Pancreas (tissue), 10 donors: ENCODE measurements around the gene EIF4A3. TPM values are rescaled to one million over a fixed set of nuclear protein-coding genes. Genes with fewer than 3 reads are reported as not detected.
A peak's percentile ranks its signal among the peaks of the same experiment; 100 is the strongest.

Experiments
- ATAC-seq, 4 donors: fragments of 200-7000 bp; cut with Tn5 transposase; one replicate each; pipeline versions ENCODE4 v1.8.0 to v1.9.1; 2020; ENCODE audit warnings: mild to moderate bottlenecking in 4 of 4, moderate library complexity in 4 of 4
- DNase-seq, 6 donors: peaks; one replicate each; pipeline ENCODE4 v3.0.0-alpha.2; 2020
- FAIRE-seq: peaks from 2 replicates; lab custom pipeline; 2012; peaks lifted over from hg19 to GRCh38; lab: Jason Lieb, UNC
- H3K27ac ChIP-seq, 4 donors: fragments of 200-600 bp; sonication (generic); 1 replicate in 3 of 4; 2 replicates in 1 of 4; pipeline versions ENCODE4 v1.5.0 to v1.8.0; 2020
- H3K27me3 ChIP-seq, 4 donors: fragments of 200-600 bp; one replicate each; pipeline ENCODE4 v1.8.0; 2021
- H3K36me3 ChIP-seq, 3 donors: fragments of 200-600 bp; sonication (generic) in 1 of 3; one replicate each; pipeline versions ENCODE4 v1.5.0 to v1.8.0; 2020 to 2021
- H3K4me1 ChIP-seq, 3 donors: fragments of 200-600 bp; one replicate each; pipeline ENCODE4 v1.8.0; 2021
- H3K4me3 ChIP-seq, 4 donors: fragments of 200-600 bp; sonication (generic) in 2 of 4; one replicate each; pipeline versions ENCODE4 v1.5.0 to v1.8.0; 2020 to 2021
- H3K9me3 ChIP-seq, 4 donors: fragments of 200-600 bp; one replicate each; pipeline ENCODE4 v1.8.0; 2021
- WGBS, 2 donors: extraction: QIAGEN DNeasy Blood & Tissue Kit; methylation state at CpG; one replicate each; pipeline ENCODE4 v1.1.7; 2013; 5-methylcytosine and 5-hydroxymethylcytosine counted together
- intact Hi-C, 3 donors: fragments of 100-400 bp; cut with DNase I; formaldehyde crosslinking; loops; one replicate each; pipeline versions ENCODE4 v1.11.1 to v1.14.2; 2022
- polyA plus RNA-seq, 2 donors: library from polyadenylated mRNA; stranded (reverse); fragments of 200-250 nt; gene quantifications; one replicate each; pipeline ENCODE4 v1.2.3, GENCODE V29; 2013
- total RNA-seq, 6 donors: library from RNA; stranded (reverse); fragmentation: NEBNext Ultra II Directional in 4 of 6; extraction: Animal tissue kit (Norgen Biotek cat#: 25700) in 4 of 6; gene quantifications; one replicate each; pipeline versions ENCODE4 v1.2.1 to v1.2.4, GENCODE V29; 2021 to 2023
- TF ChIP-seq, protein P1 (sequence below), 4 donors: fragments of 200-600 bp; sonication (generic) in 3 of 4; IDR thresholded peaks; one replicate each; pipeline versions ENCODE4 v1.5.0 to v1.8.0; 2021; ENCODE audit warnings: antibody characterized with exemption in 4 of 4
- donor health status: healthy with polysubstance abuse.
- donor health status: DM: no; HTN: no; CAD: no; lungs with moderate emphysema.
- donor health status: DM: no; HTN: no; CAD: no.
- donor health status: control.
- donor health status: control.
- donor health status: Bipolar disorder and iron deficiency.
- donor health status: DM: yes; HTN: yes; CAD: no.
- donor health status: DM: no; HTN: no; CAD: no.
- donor health status: DM: no; HTN: no; CAD: no.
- donor health status: DM: yes; HTN: yes; CAD: no.

The EIF4A3 gene
- total and polyA plus RNA-seq, 8 donors: 16.2 to 37.2 (median 30.2) TPM

DNA sequence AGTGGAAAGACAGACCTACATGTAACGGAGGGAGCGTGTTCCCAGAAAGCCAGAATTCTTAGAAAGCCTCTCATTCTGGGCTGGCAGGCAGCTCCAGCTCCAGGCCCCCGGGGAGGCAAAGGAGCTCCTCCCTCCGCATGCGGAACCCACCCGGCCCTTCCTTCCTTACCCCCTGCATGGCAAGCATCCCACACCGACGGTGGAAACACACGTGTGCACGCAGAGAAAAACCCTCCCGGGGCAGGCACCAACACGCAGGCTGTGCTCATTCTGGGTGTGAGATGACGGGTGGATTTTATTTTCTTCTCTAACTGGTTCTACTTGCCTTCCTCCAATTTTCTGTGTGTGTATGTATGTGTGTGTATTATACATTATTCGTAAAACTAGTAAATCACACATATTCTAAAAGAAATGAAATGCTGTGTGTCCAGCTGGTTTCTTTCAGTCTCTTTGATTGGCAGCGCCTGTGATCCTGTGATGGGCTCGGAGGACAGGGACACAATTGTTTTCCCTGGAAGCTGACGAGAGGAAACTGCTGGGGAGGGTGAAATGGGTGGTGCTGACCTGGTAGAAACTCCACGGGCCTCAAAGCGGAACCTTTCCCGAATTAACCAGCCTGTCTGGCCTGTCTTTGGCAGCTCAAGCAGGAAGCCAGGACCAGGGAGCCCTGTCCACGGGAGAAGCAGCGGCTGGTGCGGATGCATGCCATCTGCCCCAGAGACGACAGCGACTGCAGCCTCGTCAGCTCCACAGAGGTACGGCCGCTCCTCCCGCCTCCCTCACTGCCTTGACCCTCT is 45.1 kb upstream of the EIF4A3 start:
- H3K27ac ChIP-seq: peak overlapping the region in 3 of 4 donors; percentile 33 to 44 (median 44)
- WGBS, 2 donors: 40 to 45% methylated on average over 29 of the region's 29 CpGs
- TF ChIP-seq, protein P1, sequence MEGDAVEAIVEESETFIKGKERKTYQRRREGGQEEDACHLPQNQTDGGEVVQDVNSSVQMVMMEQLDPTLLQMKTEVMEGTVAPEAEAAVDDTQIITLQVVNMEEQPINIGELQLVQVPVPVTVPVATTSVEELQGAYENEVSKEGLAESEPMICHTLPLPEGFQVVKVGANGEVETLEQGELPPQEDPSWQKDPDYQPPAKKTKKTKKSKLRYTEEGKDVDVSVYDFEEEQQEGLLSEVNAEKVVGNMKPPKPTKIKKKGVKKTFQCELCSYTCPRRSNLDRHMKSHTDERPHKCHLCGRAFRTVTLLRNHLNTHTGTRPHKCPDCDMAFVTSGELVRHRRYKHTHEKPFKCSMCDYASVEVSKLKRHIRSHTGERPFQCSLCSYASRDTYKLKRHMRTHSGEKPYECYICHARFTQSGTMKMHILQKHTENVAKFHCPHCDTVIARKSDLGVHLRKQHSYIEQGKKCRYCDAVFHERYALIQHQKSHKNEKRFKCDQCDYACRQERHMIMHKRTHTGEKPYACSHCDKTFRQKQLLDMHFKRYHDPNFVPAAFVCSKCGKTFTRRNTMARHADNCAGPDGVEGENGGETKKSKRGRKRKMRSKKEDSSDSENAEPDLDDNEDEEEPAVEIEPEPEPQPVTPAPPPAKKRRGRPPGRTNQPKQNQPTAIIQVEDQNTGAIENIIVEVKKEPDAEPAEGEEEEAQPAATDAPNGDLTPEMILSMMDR (IDR thresholded peaks at IDR 0.05): no peak
- no peak overlapping the region for H3K4me3 ChIP-seq
- peaks cover 0 to 6% (median 0%) of the 10 kb centered on the region in 3 donors for H3K4me1 ChIP-seq
- FAIRE-seq (no peak), DNase-seq (peak in 1 of 6 donors; percentile 34), ATAC-seq (peak in 3 of 4 donors; percentile 46 to 51 (median 47))
- no peaks in the 10 kb centered on the region for H3K9me3 ChIP-seq
- intact Hi-C loops: loop anchor here in 1 of 3 donors (10.0 kb wide), 1 partner anchor 63 kb away; no protein-coding TSS in a partner anchor
- H3K27me3 ChIP-seq: no peaks in the 10 kb centered on the region
- H3K36me3 ChIP-seq: no peaks in the 10 kb centered on the region

DNA sequence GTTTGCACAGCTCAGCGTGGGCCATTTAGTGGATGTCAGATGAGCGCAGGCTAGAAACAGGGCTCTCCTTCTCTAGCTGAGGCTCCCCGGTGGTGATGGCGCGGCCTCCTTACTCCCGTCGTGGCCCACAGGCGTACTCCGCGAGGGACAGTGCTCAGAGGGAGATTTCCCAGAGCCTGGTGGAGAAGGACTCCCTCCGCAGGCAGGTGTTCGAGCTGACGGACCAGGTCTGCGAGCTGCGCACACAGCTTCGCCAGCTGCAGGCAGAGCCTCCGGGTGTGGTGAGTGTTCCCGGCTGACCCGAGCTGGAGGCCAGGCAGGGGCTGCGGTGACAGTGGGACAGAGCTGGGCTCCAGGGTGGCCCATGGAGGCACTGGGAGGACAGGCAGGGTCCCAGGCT is 44.3 kb upstream of the EIF4A3 start:
- DNase-seq: no peak
- no peak overlapping the region for H3K4me3 ChIP-seq
- no peak for FAIRE-seq
- intact Hi-C loops: loop anchor here in 1 of 3 donors (10.0 kb wide), 1 partner anchor 64 kb away; no protein-coding TSS in a partner anchor
- peaks cover 0 to 6% (median 0%) of the 10 kb centered on the region in 3 donors for H3K4me1 ChIP-seq
- H3K27ac ChIP-seq: no peak overlapping the region
- ATAC-seq: no peak
- 82 to 88% methylated on average over 20 of the region's 20 CpGs for WGBS, 2 donors
- H3K36me3 ChIP-seq: no peaks in the 10 kb centered on the region
- TF ChIP-seq, protein P1 (IDR thresholded peaks at IDR 0.05): no peak
- no peaks in the 10 kb centered on the region for H3K9me3 ChIP-seq
- no peaks in the 10 kb centered on the region for H3K27me3 ChIP-seq

DNA sequence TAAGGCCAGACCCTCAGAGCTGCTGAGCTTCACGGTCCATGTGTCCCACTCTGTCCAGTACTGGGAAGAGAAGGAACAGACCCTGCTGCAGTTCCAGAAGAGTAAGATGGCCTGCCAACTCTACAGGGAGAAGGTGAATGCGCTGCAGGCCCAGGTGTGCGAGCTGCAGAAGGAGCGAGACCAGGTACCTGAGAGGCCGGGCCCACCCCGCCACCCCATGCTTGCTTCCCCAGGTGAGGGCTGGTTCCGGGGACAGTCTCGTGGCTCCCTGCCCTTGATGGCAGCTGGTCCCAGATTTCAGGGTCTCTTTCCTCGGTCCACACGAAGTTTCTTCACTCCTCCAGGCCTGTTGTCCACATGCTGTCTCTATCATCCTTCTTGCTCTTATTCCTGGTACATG is 43.8 kb upstream of the EIF4A3 start:
- WGBS, 2 donors: 88 to 95% methylated on average over 10 of the region's 10 CpGs
- Histone ChIP-seq H3K9me3 (no peaks in the 10 kb centered on the region), H3K27me3 (no peaks in the 10 kb centered on the region), H3K36me3 (no peaks in the 10 kb centered on the region), H3K4me3 (no peak overlapping the region), H3K4me1 (peaks cover 0 to 6% (median 0%) of the 10 kb centered on the region in 3 donors), H3K27ac (no peak overlapping the region)
- no peak for ATAC-seq
- no peak for DNase-seq
- TF ChIP-seq, protein P1 (IDR thresholded peaks at IDR 0.05): no peak
- intact Hi-C loops: loop anchor here in 1 of 3 donors (10.0 kb wide), 1 partner anchor 64 kb away; no protein-coding TSS in a partner anchor
- FAIRE-seq: no peak

DNA sequence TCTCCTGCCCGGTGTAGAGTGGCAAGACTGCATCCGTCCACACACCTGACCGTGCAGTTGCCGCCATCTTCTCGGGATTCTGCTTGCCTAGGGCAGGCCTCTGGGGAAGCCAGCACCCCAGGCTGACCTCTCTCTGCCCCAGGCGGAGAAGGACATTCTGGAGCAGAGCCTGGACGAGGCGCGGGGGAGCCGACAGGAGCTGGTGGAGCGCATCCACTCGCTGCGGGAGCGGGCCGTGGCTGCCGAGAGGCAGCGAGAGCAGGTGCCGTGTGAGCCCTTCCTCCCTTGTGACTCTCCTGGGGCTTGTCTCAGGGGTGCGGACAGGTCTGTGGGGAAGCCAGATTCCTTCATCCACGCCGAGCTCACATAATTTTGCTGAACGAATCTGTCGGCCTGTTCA is 42.7 kb upstream of the EIF4A3 start:
- no peak for DNase-seq
- Histone ChIP-seq H3K4me1 (peaks cover 0 to 6% (median 0%) of the 10 kb centered on the region in 3 donors), H3K27me3 (no peaks in the 10 kb centered on the region), H3K36me3 (no peaks in the 10 kb centered on the region), H3K4me3 (no peak overlapping the region), H3K9me3 (no peaks in the 10 kb centered on the region), H3K27ac (no peak overlapping the region)
- no peak for FAIRE-seq
- intact Hi-C loops: loop anchor here in 1 of 3 donors (10.0 kb wide), 1 partner anchor 65 kb away; no protein-coding TSS in a partner anchor
- no peak for ATAC-seq
- TF ChIP-seq, protein P1 (IDR thresholded peaks at IDR 0.05): no peak
- WGBS, 2 donors: 83 to 93% methylated on average over 23 of the region's 23 CpGs
